DND-41 (cell line): ENCODE results near the gene PCK2.

Source experiments
- ATAC-seq: fragments of 200-7000 bp; cut with Tn5 transposase; 3 replicates; pipeline ENCODE4 v1.9.1; 2021; ENCODE audit warnings: low read depth; ENCODE audit not compliant: insufficient read depth
- DNase-seq: peaks from one replicate; pipeline ENCODE4 v3.0.0-alpha.2; 2020
- H2AFZ ChIP-seq: 2 replicates; pipeline ENCODE4 v1.6.0; 2012; ENCODE audit warnings: low read depth, low read length
- H3K27ac ChIP-seq: 2 replicates; pipeline ENCODE4 v1.5.1; 2012; ENCODE audit warnings: low read length, inconsistent platforms
- H3K27me3 ChIP-seq: fragments of 200-600 bp; sonication (generic); 2 replicates; pipeline ENCODE4 v1.6.0; 2012; ENCODE audit warnings: low read length, mild to moderate bottlenecking, inconsistent platforms; ENCODE audit not compliant: insufficient read depth, poor library complexity
- H3K36me3 ChIP-seq: 2 replicates; pipeline ENCODE4 v1.5.1; 2012; ENCODE audit warnings: low read length, inconsistent platforms; ENCODE audit not compliant: insufficient read depth
- H3K4me1 ChIP-seq: 2 replicates; pipeline ENCODE4 v1.5.1; 2012; ENCODE audit warnings: mild to moderate bottlenecking, low read length; ENCODE audit not compliant: insufficient read depth
- H3K4me2 ChIP-seq: 2 replicates; pipeline ENCODE4 v1.6.0; 2012; ENCODE audit warnings: mild to moderate bottlenecking, moderate library complexity, low read length, inconsistent platforms; ENCODE audit not compliant: insufficient read depth
- H3K4me3 ChIP-seq, 2 experiments: fragments of 200-600 bp in 1 of 2; shearing (Covaris generic) in 1 of 2; 2 replicates each; pipeline ENCODE4 v1.5.1; 2012 to 2016; ENCODE audit warnings: inconsistent platforms in 2 of 2, low read length in 2 of 2, mild to moderate bottlenecking in 2 of 2, low read depth in 1 of 2, moderate library complexity in 1 of 2
- H3K79me2 ChIP-seq: 2 replicates; pipeline ENCODE4 v1.6.0; 2012; ENCODE audit warnings: low read length, inconsistent platforms; ENCODE audit not compliant: insufficient read depth
- H3K9ac ChIP-seq: 2 replicates; pipeline ENCODE4 v1.6.0; 2012; ENCODE audit warnings: low read depth, mild to moderate bottlenecking, inconsistent platforms, low read length, moderate library complexity
- H3K9me3 ChIP-seq: 2 replicates; pipeline ENCODE4 v1.5.1; 2012; ENCODE audit warnings: low read length, moderate library complexity, mild to moderate bottlenecking, inconsistent platforms; ENCODE audit not compliant: insufficient read depth, severe bottlenecking
- H4K20me1 ChIP-seq: 2 replicates; pipeline ENCODE4 v1.6.0; 2012; ENCODE audit warnings: low read length; ENCODE audit not compliant: insufficient read depth
- EZH2 ChIP-seq: IDR thresholded peaks from 3 replicates; pipeline ENCODE4 v1.6.1; 2012; ENCODE audit warnings: borderline replicate concordance, low read depth, mild to moderate bottlenecking, moderate library complexity, low read length, inconsistent platforms; ENCODE audit not compliant: severe bottlenecking
- TF ChIP-seq, protein P1 (sequence below): IDR thresholded peaks from 2 replicates; pipeline ENCODE4 v1.5.1; 2012; ENCODE audit warnings: borderline replicate concordance, low read length, moderate library complexity, mild to moderate bottlenecking; ENCODE audit not compliant: poor library complexity, severe bottlenecking; ENCODE audit errors: extremely low read depth

PCK2 gene

DNA sequence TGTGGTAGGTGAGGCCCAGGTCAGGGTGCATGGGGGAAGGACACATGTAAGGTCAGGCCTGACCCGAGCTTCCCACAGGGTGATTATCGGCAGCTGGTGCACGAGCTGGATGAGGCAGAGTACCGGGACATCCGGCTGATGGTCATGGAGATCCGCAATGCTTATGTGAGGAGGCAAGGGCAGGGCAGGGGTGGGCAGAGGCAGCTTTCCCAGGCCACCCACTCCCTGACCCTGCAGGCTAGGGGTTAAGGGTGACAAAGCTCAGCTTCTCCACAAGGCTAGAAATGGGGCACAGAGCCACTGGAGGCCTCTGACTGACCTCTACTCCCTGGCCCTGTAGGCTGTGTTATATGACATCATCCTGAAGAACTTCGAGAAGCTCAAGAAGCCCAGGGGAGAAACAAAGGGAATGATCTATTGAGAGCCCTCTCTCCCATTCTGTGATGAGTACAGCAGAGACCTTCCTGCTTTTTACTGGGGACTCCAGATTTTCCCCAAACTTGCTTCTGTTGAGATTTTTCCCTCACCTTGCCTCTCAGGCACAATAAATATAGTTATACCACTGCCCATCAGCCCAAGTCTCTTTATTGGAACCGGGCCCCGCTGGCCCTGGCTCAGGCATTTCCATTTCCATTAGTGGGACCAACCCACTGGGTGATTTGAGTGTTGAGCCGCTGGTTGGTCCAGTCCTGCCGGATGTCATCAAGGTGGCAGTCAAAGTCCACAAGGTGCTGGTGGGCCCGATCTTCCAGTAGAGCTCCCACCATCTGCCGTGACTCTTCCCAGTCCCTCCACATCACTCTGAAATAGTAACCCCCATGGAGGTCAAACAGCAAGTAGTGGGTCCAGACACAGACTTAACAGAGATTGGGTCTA, 44.5 kb downstream of the PCK2 start:
- no peak for TF ChIP-seq EZH2
- TF ChIP-seq, protein P1, sequence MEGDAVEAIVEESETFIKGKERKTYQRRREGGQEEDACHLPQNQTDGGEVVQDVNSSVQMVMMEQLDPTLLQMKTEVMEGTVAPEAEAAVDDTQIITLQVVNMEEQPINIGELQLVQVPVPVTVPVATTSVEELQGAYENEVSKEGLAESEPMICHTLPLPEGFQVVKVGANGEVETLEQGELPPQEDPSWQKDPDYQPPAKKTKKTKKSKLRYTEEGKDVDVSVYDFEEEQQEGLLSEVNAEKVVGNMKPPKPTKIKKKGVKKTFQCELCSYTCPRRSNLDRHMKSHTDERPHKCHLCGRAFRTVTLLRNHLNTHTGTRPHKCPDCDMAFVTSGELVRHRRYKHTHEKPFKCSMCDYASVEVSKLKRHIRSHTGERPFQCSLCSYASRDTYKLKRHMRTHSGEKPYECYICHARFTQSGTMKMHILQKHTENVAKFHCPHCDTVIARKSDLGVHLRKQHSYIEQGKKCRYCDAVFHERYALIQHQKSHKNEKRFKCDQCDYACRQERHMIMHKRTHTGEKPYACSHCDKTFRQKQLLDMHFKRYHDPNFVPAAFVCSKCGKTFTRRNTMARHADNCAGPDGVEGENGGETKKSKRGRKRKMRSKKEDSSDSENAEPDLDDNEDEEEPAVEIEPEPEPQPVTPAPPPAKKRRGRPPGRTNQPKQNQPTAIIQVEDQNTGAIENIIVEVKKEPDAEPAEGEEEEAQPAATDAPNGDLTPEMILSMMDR, result no peak

DNA sequence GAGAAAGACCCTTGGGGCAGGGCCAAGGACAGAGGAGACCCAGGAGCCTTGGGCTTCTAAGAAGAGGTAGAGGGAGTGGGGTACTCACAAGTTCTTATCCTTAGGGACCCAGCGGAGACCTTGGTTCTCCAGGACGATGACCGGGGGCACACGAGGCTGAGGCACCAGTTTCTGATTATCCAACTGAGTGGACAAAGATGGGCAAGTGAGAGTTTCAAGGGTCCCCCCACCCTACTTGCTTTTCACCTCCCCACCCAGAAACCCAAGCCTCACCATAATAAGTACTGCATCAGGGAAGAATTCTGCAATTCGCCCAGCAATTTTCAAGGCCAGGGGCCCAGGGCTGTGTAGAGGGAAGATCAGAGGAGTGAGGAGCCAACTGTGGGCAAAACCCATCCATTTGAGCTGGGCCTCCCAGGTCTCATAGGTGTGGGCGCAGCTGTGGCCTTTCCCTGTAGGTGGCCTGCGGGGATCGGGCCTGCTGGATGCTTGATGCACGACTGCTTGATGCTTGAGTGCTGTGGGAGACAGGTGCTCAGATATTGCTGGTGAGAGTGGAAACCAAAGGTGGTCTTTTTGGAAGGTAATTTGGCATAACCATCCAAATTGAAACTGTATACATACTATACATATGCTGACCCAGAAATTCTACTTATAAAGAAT, 45.3 kb downstream of the PCK2 start:
- Histone ChIP-seq H4K20me1 (peaks cover 32% of the 10 kb centered on the region; the same call in 1 of the 2 replicates), H3K4me1 (peaks cover 73% of the 10 kb centered on the region), H3K9me3 (no peaks in the 10 kb centered on the region), H3K27me3 (no peaks in the 10 kb centered on the region), H3K4me3 (peak overlapping the region in 1 of 2 experiments; percentile 74; a peak in 2 of 4 replicates), H2AFZ (no peak overlapping the region), H3K27ac (peak overlapping the region; percentile 20; the same call in 1 of the 2 replicates), H3K4me2 (peak overlapping the region; percentile 74), H3K9ac (peak overlapping the region; percentile 19; the same call in 1 of the 2 replicates), H3K79me2 (peaks cover 61% of the 10 kb centered on the region), H3K36me3 (peaks cover 51% of the 10 kb centered on the region)
- DNase-seq (no peak), ATAC-seq (no peak)
- TF ChIP-seq, protein P1, result no peak
- TF ChIP-seq EZH2, result no peak

More for the DNA sequence above, 44.5 kb downstream of the PCK2 start:
- Histone ChIP-seq H3K4me2 (peak overlapping the region; percentile 74; the same call in 1 of the 2 replicates), H3K9me3 (no peaks in the 10 kb centered on the region), H3K4me1 (peaks cover 67% of the 10 kb centered on the region), H4K20me1 (peaks cover 32% of the 10 kb centered on the region; the same call in 1 of the 2 replicates), H2AFZ (no peak overlapping the region), H3K36me3 (peaks cover 44% of the 10 kb centered on the region), H3K27me3 (no peaks in the 10 kb centered on the region), H3K27ac (no peak overlapping the region), H3K4me3 (peak overlapping the region in 1 of 2 experiments; percentile 95; a peak in 2 of 4 replicates), H3K9ac (peak overlapping the region; percentile 10; the same call in 1 of the 2 replicates), H3K79me2 (peaks cover 54% of the 10 kb centered on the region)
- ATAC-seq (no peak), DNase-seq (no peak)

DNA sequence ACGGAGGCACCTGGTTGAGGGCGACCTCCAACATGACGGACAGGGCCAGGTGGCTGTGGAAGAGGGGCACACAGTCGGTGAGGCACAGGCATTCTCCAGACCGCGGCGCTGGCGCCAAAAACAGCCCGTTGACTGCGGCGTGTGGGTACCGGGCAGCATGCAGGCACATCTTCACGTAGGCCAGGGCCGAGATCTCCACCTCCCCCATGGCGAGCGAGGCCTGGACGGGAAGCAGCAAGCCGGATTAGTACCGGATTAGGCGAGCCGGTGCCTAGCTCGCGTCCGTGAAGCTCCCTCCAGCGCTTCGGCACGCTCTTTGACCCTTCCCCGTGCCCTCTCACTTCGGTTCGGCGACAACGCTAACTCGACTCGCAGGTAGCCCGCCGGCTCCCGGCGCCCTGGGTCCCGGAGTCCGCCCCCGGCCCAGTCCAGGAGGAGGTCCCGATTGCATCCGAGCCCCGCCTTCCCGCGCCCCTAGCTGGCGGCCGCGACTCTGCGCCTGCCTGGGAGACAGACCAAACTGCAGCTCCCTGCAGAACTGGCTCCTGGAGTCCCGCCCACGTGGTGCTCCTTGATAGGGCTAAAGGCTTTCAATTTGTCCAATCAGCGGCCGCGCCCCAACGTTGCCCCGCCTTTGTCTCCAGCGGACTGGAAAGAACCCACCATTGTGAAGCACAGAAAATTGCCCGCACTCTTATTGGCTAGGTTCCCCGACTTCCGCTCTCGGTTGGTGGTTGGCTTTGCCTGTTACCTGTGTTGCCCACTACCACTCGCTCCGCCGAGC, 47.2 kb downstream of the PCK2 start, which contains the start of gene EMC9:
Gene EMC9, minus strand, starts transcription at position 495 of the 784 bp plus-strand sequence. Its CDS starts 287 bp downstream, at position 208.
- Histone ChIP-seq H3K36me3 (peaks cover 62% of the 10 kb centered on the region), H3K27ac (peak within 1 kb of the TSS; percentile 94), H2AFZ (peak within 1 kb of the TSS; percentile 77), H3K79me2 (peaks cover 77% of the 10 kb centered on the region), H4K20me1 (peaks cover 38% of the 10 kb centered on the region; the same call in 1 of the 2 replicates), H3K4me2 (peak within 1 kb of the TSS; percentile 79), H3K27me3 (no peaks in the 10 kb centered on the region), H3K4me1 (peaks cover 84% of the 10 kb centered on the region), H3K4me3 (peak within 1 kb of the TSS; percentile 39 to 74), H3K9me3 (no peaks in the 10 kb centered on the region), H3K9ac (peak within 1 kb of the TSS; percentile 83)
- DNase-seq (peak; percentile 100), ATAC-seq (peak; percentile 87)
- TF ChIP-seq, protein P1, result peak; percentile 54
- TF ChIP-seq EZH2, result no peak
